Raji (cell line): Measurements from ENCODE around the gene ARFGEF3.

ENCODE experiments used
- POLR2A ChIP-seq: IDR thresholded peaks from 2 replicates; pipeline ENCODE4 v1.6.1; 2011; ENCODE audit warnings: low read depth, low read length, control low read depth; ENCODE audit not compliant: insufficient read depth

The ARFGEF3 gene

DNA sequence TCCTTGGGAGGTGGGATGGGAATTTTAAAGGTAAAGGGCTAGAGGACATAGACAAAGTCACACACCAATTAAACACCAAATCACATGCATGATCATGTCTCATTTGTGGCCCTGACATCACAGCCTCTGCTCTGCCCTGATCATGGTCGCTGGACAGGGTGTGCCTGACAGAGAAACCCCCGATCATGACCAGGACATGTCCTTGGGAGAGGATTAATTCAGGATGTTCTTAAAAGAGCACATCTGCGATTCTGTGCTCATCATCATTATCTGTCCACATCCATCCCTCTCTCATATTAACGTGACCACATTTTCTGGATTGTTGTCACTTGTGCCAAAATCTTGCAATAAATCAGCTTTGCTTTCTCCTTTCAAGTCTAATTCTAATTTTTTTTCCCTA is 64.2 kb downstream of the ARFGEF3 start:
- no peak for TF ChIP-seq POLR2A

DNA sequence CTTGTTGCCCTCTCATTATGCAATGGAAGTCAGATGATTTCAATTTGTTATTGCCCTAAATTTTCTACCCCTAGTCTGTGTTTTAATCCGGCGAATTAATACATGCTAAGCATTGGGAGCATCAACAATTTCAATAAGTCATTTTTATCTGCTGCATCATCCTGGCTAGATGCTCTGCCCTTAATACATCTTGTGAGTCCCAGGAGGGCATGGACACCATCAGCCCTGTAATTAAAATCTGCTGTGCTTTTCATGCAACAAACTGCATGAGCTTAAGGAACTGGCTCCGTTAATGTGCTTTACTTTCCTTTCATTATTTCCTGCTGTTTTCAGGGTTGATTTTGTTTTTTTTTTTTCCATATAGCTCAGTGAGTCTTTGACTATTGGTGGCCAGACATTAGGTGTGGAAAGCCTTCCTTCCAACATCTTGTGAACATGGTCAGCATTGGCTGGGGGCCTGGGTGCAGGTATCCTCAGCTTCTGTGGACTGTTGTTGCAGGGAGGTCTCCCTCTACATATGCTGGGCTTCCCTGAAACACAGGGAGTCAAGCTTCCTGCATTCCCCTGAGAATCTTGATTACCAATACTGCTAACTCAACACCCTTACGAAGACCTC is 65.1 kb downstream of the ARFGEF3 start:
- TF ChIP-seq POLR2A, result no peak

DNA sequence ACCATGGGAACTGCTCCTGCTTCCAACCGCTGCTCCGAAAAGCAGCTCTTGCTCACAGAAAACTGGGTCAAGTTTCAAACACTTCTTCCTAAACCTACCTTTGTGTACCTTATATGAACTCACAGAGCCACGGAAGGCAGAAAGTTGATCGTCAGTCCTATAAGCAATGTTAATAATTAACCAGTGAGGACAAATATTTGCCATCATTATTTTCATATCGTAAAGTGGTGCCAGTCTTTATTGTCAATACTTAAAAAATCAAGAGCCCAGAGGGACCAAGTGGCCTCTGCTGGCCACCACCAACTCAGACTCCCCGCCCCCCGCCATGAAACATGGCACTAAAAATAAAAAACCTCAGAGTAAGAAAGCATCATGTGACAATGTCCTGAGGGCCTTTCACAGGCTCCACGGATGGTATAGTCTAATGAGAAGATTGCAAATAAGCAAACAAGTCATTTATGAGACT is 65.6 kb downstream of the ARFGEF3 start:
- TF ChIP-seq POLR2A, result no peak

DNA sequence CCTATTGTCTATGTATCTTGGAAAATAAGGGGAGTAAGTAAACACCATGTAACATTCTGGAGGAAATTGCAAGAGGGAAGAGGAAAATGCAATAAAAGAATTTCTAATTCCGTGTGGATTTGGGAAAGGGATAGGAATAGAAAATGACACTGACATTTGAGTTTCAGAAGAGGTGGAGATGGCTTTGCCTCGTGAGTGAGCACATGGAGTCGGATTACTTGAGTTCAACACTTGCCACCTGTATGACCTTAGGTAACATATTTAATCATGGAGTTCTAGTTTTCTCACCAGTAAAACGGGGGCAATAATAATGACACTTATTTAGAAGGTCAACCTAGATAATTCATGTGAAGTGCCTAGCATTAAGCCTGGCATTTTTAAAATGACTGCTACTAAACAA is 67.3 kb downstream of the ARFGEF3 start:
- TF ChIP-seq POLR2A, result no peak

DNA sequence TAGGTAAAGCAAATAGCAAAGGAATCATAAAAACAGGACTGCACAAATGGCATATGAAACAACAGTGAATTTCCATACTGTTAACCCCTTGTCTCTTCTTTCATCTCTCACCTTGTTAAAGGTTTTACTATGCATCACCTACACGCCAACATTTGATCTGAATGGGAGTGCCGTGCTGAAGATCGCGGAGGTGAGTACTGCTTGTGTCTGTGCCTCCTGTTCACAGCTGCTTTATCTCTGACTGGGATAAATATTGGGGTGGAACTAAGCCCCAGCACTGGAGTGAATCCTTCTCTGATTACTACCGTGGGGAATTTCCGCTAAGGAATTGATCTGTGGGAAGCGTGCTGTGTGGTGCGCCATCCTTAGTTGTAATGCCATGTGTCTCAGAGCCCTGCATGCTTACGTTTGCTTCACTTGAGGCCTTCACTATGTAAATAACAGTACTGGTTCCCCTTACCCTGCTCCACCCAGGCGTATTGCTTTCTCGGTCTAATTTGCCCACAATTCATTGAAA is 68.0 kb downstream of the ARFGEF3 start:
- TF ChIP-seq POLR2A, result no peak

DNA sequence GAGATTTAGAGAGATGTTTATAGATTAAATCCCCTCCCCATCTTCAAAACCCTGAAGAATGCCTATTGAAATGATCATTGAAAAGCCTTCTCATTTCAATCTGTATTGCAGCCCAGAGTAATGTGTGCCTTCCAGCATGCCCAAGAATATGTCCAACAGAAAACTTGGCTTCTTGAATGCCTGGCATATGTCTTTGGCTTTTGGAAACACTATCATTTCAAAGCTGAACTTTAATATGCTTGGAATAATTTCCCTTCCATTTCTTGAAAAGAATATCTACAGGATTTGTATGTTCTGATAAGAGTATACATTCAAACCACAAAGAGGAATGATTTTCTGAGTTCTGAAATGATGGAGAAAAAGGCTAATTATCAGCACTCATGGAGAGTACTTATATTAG is 68.5 kb downstream of the ARFGEF3 start:
- TF ChIP-seq POLR2A, result no peak

DNA sequence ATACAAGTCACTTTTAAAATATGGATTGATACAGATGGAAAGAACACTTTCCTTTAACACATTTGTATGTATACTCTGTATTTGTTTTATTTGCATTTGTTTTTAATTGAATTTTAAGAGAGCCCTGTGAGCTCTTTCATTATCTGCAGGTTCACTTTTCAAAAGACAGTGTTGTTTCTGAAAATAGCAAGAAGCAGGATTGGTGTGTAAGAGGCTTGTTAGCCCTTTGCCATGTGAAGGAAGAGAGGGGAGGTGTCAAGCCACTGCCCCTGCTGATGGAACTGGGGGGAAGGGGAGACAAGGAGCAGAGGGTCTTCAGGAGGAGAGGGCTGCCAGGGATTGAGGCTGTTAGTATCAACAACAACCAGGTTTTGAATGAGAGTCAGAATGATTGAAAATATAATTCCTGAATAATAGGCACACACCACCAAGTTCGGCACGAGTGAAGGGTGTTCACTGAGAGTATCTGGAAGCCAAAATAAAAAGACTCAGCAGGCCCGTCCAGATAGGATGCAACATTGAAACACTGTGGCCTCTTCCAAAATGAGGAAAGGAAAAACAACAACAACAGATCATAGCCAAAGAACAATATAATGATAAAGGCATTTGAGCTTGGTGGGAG is 69.1 kb downstream of the ARFGEF3 start:
- no peak for TF ChIP-seq POLR2A

DNA sequence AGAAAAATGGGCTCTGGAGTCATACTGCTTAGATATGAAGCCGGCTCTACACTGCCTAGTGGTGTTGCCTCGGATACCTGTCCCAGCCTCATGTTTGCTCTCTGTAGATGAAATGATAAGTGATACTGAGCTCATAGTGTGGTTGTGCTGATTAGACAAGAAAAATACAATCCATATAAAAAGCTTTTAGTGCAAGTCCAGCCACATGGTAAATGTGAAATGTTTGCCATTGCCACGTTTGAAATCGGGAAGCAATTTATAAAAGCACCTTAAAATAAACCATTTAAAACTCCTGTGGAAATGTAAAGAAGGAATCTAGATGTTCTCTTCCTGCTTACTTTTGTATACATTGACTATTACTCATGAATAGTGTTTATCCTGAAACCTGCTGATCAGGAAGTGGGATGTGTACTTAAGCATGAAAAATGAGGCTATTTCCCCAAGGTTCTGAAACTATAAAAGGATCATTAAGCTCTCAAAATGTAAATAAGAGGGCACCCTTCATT is 69.7 kb downstream of the ARFGEF3 start:
- no peak for TF ChIP-seq POLR2A

DNA sequence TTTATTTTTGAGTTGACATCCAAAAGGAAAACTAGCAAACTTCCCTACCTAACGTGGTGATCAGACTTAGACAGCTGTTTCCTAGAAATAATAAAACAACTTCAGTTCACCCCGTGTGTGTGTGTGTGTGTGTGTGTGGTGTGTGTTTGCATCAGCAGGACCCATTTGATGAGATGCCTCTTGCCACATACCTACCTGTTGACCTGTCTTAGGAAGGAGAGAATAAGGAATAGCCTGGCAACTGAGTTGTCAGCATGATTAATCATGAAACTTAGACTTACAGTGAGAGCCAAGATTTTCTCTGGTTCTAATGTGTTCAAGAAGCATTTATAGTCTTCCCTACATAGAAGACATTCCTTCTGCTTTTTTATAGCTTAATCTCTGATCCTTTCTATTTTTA is 72.6 kb downstream of the ARFGEF3 start:
- no peak for TF ChIP-seq POLR2A

DNA sequence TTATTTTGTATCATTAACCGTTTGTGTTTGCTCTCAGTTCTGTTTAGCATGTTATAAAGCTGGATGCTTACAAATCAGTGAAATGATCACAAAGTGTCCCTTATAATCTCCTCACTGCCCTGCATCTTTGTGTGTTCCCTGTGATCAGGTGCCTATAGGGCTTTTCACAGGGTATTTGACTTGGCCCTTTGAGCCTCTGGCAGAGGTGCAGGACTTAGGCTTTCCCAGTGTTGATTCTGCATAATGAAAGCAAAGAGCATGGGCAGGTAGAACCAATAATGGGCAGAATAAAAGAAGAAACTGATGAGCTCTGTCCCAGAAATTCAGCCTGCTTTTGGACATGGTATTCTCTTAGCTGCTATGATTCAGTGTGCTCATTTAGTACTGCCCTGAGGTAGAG is 73.5 kb downstream of the ARFGEF3 start:
- no peak for TF ChIP-seq POLR2A

DNA sequence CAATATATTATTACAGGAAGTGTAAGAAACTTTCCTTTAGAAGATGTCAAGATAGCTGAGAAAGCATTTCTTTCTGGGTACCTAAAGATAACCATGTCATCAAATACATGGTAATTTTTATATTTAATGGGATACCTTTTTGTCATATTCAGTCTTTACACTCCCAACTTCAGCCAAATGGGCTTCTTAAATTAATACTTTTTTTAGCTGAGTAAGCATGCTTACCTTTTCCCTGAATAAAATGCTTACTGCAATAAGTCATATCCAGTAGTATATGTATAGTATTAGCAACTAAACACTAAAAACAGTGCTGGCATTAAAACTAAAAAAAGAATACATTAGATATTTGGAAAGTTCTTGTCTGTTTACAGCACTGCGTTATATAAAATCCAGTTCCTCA is 74.0 kb downstream of the ARFGEF3 start:
- TF ChIP-seq POLR2A, result no peak

DNA sequence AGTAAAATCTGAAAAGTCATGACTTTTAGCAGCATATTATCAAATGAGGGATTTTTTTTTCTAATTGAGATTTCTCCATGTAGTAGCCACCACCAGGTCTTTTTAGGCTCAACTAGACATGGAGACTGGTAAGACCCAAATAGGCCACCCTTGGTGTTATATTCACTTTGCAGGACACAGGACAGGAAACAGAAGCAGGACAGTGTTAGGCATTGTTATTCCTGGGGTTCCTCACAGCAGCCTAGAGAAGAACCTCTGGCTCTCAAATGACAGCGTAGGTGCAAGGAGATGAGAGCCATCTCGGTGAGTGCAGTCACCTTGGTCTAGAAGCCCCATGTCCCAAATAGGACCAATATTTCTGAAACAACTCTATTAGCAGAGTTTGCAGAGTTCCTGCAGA is 75.7 kb downstream of the ARFGEF3 start:
- TF ChIP-seq POLR2A, result no peak

DNA sequence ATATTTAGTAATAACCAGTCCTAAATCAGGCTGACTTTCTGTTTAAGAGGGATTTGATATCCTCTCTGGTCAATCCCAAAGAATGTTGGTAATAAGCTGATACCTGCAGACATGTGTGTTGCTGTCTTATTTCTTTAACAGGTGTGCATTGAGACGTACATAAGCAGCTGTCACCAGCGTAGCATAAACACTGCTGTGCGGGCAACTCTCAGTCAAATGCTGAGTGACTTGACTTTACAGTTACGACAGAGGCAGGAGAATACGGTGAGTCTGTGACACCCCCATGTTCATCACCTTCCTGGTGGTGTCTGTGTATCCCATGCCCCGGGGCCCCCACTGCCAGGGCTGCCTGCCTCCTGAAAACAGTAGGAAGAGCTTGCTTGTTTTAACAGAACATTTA is 76.6 kb downstream of the ARFGEF3 start:
- no peak for TF ChIP-seq POLR2A

DNA sequence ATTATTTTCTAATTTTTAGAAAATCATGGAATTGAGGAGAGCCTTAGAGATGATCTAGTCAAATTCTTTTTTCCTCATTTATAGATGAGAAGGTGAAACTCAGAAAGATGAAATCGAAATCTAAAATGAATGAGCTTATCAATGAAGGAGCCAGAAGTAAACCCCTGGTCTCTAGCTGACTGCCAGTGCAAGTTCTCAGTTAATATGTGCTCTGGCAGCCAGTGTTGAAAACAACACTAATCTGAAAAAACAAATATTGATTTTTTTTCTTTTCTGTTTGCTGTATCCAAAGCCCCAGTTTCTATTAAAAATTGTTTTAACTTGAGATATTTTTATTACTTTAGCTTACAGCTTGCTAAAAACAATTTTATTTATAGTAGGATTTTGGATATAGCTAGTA is 78.0 kb downstream of the ARFGEF3 start:
- TF ChIP-seq POLR2A, result no peak

DNA sequence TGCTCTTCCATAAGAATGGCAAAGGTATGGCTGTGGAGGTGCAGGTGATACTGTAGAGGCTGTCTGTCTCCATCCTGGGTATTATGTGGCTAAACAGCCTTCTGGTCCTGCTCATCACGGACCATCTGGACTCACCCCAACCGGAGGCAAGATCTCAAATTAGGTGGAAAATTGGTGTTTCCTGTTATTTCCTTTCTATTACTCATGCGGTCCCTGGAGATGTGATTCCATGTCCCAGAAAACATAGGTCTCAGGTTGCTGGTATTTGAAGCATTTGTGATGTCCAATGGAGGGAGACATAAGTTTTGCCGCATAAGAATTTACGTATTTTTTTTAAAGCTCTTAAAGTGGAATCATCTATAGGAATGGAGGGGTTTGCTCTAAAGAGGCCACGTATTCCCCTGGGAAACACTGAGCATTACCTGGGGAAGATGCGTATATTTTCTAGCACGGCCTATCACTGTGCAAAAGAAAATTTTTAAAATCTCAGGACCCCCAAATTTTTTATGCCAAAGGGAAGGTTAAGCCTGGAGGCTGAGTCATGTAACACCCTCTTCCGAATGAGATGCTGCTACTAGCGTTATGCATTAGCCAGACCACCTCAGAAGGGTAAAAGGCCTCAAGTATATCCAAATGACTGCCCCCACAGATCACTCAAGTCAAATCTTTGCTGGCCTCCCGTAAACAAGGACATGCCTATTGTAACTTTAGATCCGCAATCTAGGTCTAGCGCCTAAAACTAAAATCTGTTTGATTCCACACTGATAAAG is 78.9 kb downstream of the ARFGEF3 start:
- no peak for TF ChIP-seq POLR2A

DNA sequence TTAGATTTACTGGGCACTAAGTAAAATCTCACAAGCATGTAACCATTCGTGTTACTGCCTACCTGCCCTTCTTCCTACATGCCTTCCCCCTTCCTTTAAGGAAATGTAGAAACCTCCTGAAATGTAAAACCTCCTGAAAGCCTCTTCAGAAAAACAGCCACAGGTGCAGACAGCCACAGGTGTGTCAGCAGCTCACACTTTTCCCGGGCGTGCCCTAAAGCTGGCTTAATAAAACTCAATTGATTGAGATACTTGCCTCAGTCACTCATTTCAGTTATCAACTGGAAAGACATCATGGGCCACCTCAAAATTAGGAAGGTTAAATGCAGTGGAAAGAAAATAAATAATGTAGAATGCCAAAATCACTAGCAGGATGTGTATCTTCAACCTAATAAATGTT is 79.6 kb downstream of the ARFGEF3 start:
- TF ChIP-seq POLR2A, result no peak
